Natural killer cell (primary cell): ENCODE results near the gene CDK4. TPM values are rescaled to one million over a fixed set of nuclear protein-coding genes. Genes with fewer than 3 reads are reported as not detected.
A peak's percentile ranks its signal among the peaks of the same experiment; 100 is the strongest.

Experiments
- ATAC-seq, 3 donors: fragments of 150-1000 bp in 2 of 3; fragments of 200-7000 bp in 1 of 3; cut with Tn5 transposase; 1 replicate in 1 of 3; 2 replicates in 2 of 3; pipeline ENCODE4 v1.10.0; 2021; ENCODE audit warnings: mild to moderate bottlenecking in 2 of 3, moderate library complexity in 2 of 3
- DNase-seq, 2 donors: peaks; one replicate each; pipeline versions ENCODE4 v3.0.0 to v3.0.0-alpha.2; 2013 to 2021; ENCODE audit warnings: mixed read lengths in 1 of 2
- H3K27ac ChIP-seq: one replicate; pipeline ENCODE4 v1.5.1; 2013; ENCODE audit warnings: mild to moderate bottlenecking, low read length
- H3K27me3 ChIP-seq: one replicate; pipeline ENCODE4 v1.6.1; 2013; ENCODE audit warnings: low read length; ENCODE audit not compliant: control insufficient read depth, insufficient read depth
- H3K36me3 ChIP-seq: one replicate; pipeline ENCODE4 v1.6.1; 2013; ENCODE audit warnings: low read length; ENCODE audit not compliant: control insufficient read depth, insufficient read depth
- H3K4me1 ChIP-seq: one replicate; pipeline ENCODE4 v1.6.1; 2013; ENCODE audit warnings: low read length; ENCODE audit not compliant: control insufficient read depth, insufficient read depth
- H3K4me3 ChIP-seq: one replicate; pipeline ENCODE4 v1.5.1; 2013; ENCODE audit warnings: low read length
- H3K9me3 ChIP-seq: one replicate; pipeline ENCODE4 v1.6.1; 2013; ENCODE audit warnings: low read length; ENCODE audit not compliant: control insufficient read depth, insufficient read depth
- H3K27ac Mint-ChIP-seq, 2 donors: one replicate each; pipeline ENCODE4 v1.8.0; 2022; ENCODE audit warnings: mild to moderate bottlenecking in 2 of 2, mixed read lengths in 2 of 2, moderate library complexity in 1 of 2
- H3K27me3 Mint-ChIP-seq, 2 donors: one replicate each; pipeline ENCODE4 v1.8.0; 2022; ENCODE audit warnings: low read depth in 2 of 2, mixed read lengths in 2 of 2
- H3K36me3 Mint-ChIP-seq: one replicate; pipeline ENCODE4 v1.8.0; 2022; ENCODE audit warnings: mixed read lengths
- H3K4me1 Mint-ChIP-seq, 2 donors: one replicate each; pipeline ENCODE4 v1.8.0; 2022; ENCODE audit warnings: mixed read lengths in 2 of 2
- H3K4me3 Mint-ChIP-seq: one replicate; pipeline ENCODE4 v1.8.0; 2022; ENCODE audit warnings: mild to moderate bottlenecking, moderate library complexity, mixed read lengths
- H3K9me3 Mint-ChIP-seq, 2 donors: one replicate each; pipeline ENCODE4 v1.8.0; 2022; ENCODE audit warnings: mixed read lengths in 2 of 2
- CTCF ChIP-seq: fragments of 200-600 bp; IDR thresholded peaks from one replicate; pipeline ENCODE4 v1.8.0; 2022; ENCODE audit warnings: antibody characterized with exemption
- WGBS: methylation state at CpG from one replicate; pipeline ENCODE4 v1.1.7; 2013; ENCODE audit warnings: missing lambda C conversion rate; ENCODE audit not compliant: insufficient coverage; 5-methylcytosine and 5-hydroxymethylcytosine counted together
- intact Hi-C: fragments of 100-400 bp; cut with micrococcal nuclease; formaldehyde crosslinking; loops from one replicate; pipeline ENCODE4 v1.14.2; 2022
- total RNA-seq, 4 donors: library from RNA; stranded (reverse); fragments of 120-200 nt in 1 of 4; gene quantifications; one replicate each; pipeline versions ENCODE4 v1.2.3 to v1.2.4, GENCODE V29; 2013 to 2022

CDK4 gene
- total RNA-seq, 3 donors from 2014 or later (not counting 1 experiment from before 2014, with no cell fraction given): 30.7 to 39.5 (median 37.7) TPM

GRCh38 chr12:57781801-57782200, 29.7 kb upstream of the CDK4 start:
- Histone ChIP-seq H3K4me1 (peaks cover 36% of the 10 kb centered on the region), H3K36me3 (peaks cover 16% of the 10 kb centered on the region), H3K4me3 (no peak overlapping the region), H3K9me3 (no peaks in the 10 kb centered on the region), H3K27ac (peak overlapping the region; percentile 16), H3K27me3 (no peaks in the 10 kb centered on the region)
- H3K4me3 Mint-ChIP-seq: peak overlapping the region; percentile 99
- H3K36me3 Mint-ChIP-seq: peaks cover 10% of the 10 kb centered on the region
- DNase-seq (peak in 1 of 2 donors; percentile 25), ATAC-seq (no peak)
- no peak for TF ChIP-seq CTCF
- WGBS: 74% methylated on average over 2 of the region's 2 CpGs
- peaks cover 33 to 34% of the 10 kb centered on the region in 2 donors for H3K4me1 Mint-ChIP-seq
- intact Hi-C loops: loop anchor here (1.0 to 5.0 kb wide), 4 partner anchors 26 to 124 kb away; partner anchors contain the start of genes CDK4 and CTDSP2
- no peaks in the 10 kb centered on the region for H3K27me3 Mint-ChIP-seq
- H3K9me3 Mint-ChIP-seq: no peaks in the 10 kb centered on the region
- H3K27ac Mint-ChIP-seq: peak overlapping the region; percentile 90 to 97

DNA sequence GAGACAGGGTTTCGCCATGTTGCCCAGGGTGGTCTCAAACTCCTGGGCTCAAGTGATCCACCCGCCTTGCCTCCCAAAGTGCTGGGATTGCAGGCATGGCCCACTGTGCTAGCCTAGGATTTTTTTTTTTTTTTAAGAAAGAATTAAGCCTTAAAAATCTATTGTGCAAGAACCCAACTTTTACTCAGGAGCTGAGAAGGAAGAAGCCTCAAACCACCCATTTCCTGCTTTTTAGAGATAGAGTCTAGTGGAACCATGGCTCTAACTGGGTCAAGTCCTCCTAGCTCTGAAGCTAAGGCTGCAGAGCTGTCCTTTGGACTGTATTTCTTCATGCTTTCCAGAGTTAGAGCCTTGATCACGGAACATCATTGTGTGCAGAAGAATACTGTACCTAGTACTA, 29.1 kb upstream of the CDK4 start:
- Histone ChIP-seq H3K9me3 (no peaks in the 10 kb centered on the region), H3K27ac (peak overlapping the region; percentile 8), H3K4me3 (no peak overlapping the region), H3K4me1 (peaks cover 36% of the 10 kb centered on the region), H3K36me3 (peaks cover 10% of the 10 kb centered on the region), H3K27me3 (no peaks in the 10 kb centered on the region)
- peak in 1 of 2 donors; percentile 59 for DNase-seq
- Mint-ChIP-seq H3K27me3 (no peaks in the 10 kb centered on the region), H3K27ac (peak overlapping the region; percentile 90 to 97), H3K4me3 (no peak overlapping the region), H3K4me1 (peaks cover 30 to 32% of the 10 kb centered on the region in 2 donors), H3K9me3 (no peaks in the 10 kb centered on the region), H3K36me3 (peaks cover 5% of the 10 kb centered on the region)
- intact Hi-C loops: loop anchor here (5.0 kb wide), 1 partner anchor 66 kb away; the partner anchor contains the start of gene CTDSP2
- ATAC-seq: no peak
- TF ChIP-seq CTCF: no peak
- WGBS: 88% methylated on average over 3 of the region's 3 CpGs

DNA sequence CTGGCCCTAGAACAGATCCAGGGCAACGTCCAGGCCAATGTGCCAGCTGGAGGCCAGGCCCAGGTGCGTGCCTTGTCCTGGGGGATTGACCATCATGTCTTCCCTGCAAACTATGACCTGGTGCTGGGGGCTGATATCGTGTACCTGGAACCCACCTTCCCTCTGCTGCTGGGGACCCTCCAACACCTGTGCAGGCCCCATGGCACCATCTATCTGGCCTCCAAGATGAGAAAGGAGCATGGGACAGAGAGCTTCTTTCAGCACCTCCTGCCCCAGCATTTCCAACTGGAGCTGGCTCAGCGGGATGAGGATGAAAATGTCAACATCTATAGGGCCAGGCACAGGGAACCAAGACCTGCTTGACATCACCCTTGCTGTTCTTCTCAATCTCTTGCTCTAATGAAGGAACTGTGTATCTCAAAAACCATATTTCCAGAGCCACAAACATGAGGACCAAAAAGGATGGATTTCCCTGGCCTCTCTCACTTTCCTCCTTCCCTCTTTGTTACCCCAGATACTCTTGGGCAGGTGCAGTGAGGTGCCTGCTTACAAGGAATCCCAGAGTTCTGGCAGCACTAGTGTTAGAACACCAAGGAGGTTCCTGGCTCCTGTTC, 28.3 kb upstream of the CDK4 start:
- H3K27ac Mint-ChIP-seq: no peak overlapping the region
- no peaks in the 10 kb centered on the region for H3K36me3 Mint-ChIP-seq
- Histone ChIP-seq H3K4me1 (peaks cover 36% of the 10 kb centered on the region), H3K27me3 (no peaks in the 10 kb centered on the region), H3K9me3 (no peaks in the 10 kb centered on the region), H3K36me3 (peaks cover 2% of the 10 kb centered on the region), H3K27ac (no peak overlapping the region), H3K4me3 (no peak overlapping the region)
- no peak for ATAC-seq
- no peak for TF ChIP-seq CTCF
- no peak for DNase-seq
- peaks cover 26 to 27% of the 10 kb centered on the region in 2 donors for H3K4me1 Mint-ChIP-seq
- intact Hi-C loops: loop anchor here (5.0 kb wide), 1 partner anchor 67 kb away; the partner anchor contains the start of gene CTDSP2
- 86% methylated on average over 4 of the region's 4 CpGs for WGBS
- H3K4me3 Mint-ChIP-seq: no peak overlapping the region
- no peaks in the 10 kb centered on the region for H3K27me3 Mint-ChIP-seq
- H3K9me3 Mint-ChIP-seq: no peaks in the 10 kb centered on the region
